HG02981 (cell line): ENCODE results near the gene DUS1L.

Source experiments
- ATAC-seq: cut with Tn5 transposase; IDR thresholded peaks from one replicate; pipeline ENCODE4 v1.9.1; 2021; ENCODE audit warnings: mild to moderate bottlenecking, moderate library complexity; ENCODE audit not compliant: unreplicated experiment

The DUS1L gene

GRCh38 chr17:82056729-82057621, 8.6 kb downstream of the DUS1L start:
- ATAC-seq: no peak

GRCh38 chr17:82055965-82056728, 9.5 kb downstream of the DUS1L start:
- ATAC-seq: no peak

GRCh38 chr17:82055023-82055964, 10.3 kb downstream of the DUS1L start:
- no peak for ATAC-seq

- no peak for ATAC-seq
Observed at GRCh38 chr17:82054351-82055022, 11.1 kb downstream of the DUS1L start.

DNA sequence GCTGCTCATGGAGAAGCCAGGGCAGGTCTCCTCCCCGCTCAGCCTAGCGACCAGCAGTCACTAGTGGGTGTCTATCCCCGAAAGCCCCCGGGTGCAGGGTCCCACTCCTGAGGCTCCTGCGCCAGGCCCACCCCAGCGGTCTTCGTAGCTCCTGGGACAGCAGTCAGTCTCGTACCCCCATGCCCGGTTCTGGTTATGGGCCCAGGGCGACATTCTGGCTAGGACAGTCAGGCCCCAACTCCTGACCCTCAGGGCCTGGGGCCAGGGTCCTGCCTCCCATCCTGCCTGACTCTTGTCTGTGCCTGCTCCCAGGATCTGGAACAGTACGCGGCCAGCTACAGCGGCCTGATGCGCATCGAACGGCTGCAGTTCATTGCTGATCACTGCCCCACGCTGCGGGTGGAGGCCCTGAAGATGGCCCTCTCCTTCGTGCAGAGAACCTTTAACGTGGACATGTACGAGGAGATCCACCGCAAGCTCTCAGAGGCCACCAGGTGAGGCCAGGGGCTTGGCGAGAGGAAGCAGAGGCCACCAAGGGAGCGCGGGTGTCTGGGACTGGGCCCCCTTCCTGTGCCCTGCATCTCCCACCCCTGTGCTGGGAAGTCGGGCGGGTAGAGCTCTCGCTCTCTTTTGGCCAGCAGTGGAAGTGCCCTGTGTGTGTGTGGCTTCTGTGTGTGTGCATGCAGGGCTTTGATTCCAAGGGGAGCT, 11.9 kb downstream of the DUS1L start:
- no peak for ATAC-seq

GRCh38 chr17:82053130-82053529, 12.5 kb downstream of the DUS1L start:
- ATAC-seq: no peak

GRCh38 chr17:82052638-82053059, 13.0 kb downstream of the DUS1L start:
- no peak for ATAC-seq

GRCh38 chr17:82051776-82052637, 13.6 kb downstream of the DUS1L start, which contains the start of the genes GPS1 and RFNG:
GPS1 (plus strand) TSS chr17:82051898; CDS start chr17:82051932, 34 bp downstream.
RFNG (minus strand) TSS chr17:82051811; CDS start chr17:82051766, 45 bp downstream.
- ATAC-seq: peak; percentile 52

DNA sequence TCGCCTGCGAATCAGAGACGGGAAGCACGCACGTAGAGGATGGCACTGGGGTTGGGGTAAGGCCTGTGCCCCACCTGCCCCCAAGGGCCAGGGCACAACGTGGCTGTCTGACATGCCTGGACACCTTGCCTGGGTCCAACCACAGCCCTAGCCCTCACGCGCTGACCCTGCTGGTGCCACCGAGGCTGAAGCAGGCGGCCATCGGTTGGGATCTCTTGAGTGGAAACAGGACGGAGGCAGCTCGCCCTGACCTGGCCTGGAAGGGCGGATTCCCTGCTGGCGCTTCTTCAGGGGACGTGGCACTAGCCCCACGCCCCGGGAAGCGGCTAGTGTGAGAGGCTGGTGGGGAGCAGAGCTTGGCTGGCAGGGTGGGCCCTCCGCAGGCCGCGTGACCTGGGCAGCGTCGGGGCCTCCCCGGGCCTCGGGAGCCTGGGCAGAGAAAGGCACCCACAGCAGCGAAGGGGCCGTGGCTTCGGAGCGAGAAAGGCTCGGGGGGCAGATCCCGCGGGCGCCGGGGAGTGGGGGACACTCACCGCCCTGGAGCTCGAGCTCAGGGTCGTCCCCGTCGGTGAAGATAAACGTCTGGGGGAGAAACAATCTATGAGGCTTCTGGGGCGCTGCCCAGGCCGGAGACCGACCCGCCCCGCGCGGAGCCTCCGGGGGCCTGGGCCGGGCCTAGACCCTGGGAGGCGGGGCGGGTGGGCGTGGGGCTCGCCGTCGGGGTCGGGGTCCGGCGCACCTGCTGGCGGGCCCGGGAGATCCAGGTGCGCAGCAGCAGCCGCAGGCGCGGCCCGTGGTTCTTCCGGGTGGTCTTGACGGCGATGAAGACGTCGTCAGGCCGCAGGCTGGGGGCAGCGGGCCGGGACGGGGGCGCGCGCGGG, 14.6 kb downstream of the DUS1L start:
- ATAC-seq: no peak

GRCh38 chr17:82050152-82050760, 15.3 kb downstream of the DUS1L start:
- no peak for ATAC-seq

- no peak for ATAC-seq
Observed at GRCh38 chr17:82049521-82049971, 16.1 kb downstream of the DUS1L start.

DNA sequence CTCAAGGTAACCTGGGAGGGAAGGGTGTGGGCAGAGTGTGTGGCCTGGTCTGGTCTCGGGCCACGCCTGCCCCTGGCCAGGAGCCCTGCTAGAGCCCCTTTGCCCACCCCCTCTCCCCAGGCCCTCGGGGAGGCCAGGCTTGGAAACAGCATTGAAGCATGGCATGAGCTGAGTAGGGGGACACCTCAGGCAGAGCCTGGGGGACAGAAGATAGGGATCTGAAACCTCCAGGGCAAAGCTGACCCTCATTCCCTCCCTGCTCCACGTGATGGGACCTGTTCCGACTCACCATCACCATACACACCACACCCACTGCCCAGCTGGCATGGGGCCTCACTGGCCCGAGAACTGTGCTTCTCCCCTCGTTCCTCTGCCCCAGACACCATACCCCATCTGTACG, 16.5 kb downstream of the DUS1L start:
- no peak for ATAC-seq

DNA sequence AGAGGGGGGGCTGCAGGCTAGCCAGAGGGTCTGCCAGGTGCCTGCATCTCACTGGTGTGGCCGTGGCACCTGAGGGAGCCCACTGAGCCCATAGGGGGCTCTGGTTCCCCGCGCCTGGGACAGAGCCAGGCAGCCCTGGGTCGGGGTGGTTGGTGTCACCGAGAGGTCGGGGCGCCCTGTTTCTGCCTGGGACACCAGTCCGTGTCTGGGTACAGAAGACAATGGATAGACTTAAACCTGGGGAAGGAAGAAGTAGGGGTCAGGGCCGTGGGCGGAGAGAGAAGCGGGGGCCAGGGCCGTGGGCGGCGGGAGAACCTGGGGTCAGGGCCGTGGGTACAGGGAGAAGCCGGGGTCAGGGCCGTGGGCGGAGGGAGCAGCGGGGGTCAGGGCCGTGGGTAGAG, 17.0 kb downstream of the DUS1L start:
- ATAC-seq: no peak

GRCh38 chr17:82047914-82048570, 17.6 kb downstream of the DUS1L start:
- ATAC-seq: no peak

DNA sequence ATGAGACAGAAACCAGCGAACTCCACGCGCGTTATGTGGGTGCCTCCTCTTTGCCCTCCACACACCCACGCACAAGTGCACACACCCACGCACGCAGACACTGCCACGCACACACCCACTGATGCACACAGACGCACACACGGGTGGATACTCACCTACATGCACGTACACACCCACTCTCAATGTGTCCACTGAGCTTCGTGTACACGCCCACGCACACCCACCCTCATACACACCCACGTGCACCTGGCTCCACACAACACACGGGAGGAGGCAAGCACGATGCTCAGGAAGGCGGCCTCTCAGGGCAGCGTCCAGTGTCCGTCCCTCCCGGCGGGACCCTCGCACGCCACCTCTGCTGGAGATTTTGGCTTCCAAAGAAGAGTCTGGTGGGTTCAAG, 18.2 kb downstream of the DUS1L start:
- no peak for ATAC-seq

DNA sequence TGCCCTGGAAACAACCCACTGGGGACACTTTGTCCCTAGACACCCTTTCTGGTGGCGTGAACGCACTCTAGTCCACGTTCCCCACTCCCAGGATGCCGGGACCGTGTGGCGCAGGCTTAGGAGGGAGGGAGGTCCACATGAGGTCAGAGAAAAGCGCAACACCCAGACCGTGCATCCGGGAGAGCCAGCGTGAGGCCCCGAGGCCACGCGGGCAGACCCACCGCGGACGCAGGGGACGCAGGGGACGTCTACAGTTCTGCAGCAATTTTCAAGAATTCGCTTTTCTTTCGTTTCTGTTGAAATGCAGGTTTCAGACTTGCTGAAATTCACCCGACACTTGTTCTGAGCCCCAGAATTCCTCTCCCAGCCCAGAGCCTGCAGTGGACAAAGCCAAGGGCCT, 18.7 kb downstream of the DUS1L start:
- no peak for ATAC-seq
